NCI-H2196 treated with DMSO at 0.1 percent for 48 hours (cell line): Measurements from ENCODE around the gene DDX39B.
"Not testable (repeated sequence)": the region's sequence is repeated elsewhere in the genome, so short reads cannot be mapped to it uniquely, and the experiment has no call there.

Source experiments
- DNase-seq: peaks from one replicate; lab custom pipeline; 2025; ENCODE audit not compliant: unreplicated experiment; lab: John Stamatoyannopoulos, UW

The DDX39B gene

DNA sequence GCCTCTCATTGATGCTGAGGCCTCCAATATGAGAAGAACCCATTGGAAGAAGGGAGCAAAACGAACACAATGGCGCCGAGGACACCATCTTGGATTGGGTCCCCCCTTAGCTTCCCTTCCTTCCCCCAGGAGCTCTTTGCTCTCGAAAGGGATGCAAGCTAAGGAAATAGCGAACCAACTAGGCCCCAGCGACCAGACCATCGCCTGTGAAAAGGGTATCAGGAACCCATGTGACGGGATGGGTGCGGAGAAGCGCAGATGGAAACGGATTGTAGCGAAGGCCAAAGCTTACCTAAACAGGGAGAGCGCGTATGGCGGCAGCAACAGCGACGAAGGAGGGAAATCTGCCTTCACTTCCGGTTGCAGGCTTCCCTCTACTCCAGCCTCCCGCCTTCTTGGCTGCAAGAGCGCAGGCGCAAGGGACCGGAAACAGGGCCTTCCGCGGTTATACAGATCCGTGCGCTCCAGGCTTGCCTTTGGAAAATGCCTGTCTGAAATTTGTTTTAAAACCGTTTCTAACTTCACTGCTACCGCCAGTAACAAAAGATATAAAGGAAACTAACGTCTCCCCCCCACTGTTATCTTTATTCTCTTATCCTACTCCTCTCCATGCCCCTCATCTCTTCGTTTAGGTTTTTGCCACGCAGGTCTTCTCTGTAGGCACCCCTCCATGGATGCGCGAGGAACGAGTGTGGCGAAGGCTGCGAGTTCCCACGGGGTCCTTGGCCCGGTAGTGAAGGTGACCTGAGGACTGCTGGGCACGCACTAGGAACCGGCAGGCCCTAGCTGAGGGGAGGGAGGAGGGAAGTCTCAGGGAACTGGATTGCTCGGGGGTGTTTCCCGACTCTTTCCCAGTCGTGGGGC lies at the start of gene DDX39B:
DDX39B (minus strand) TSS at position 346 of the 864 bp plus-strand sequence. CDS start 1,471 bp downstream, outside the sequence.
- peak; percentile 95 for DNase-seq

DNA sequence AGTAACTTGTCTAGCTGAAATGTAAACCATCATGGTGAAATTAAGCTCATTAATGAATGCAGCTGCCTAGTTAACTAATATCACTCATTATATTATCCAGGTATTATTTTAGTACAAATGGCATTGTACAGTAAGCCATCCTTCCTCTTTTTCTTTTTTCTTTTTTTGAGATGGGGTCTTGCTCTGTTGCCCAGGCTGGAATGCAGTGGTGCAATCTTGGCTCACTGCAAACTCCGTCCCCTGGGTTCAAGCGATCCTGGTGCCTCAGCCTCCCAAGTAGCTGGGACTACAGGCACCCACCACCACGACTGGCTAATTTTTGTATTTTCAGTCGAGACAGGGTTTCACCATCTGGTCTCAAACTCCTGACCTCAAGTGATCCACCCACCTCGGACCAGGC lies 48.9 kb upstream of the DDX39B start:
- not testable (repeated sequence) for DNase-seq

DNA sequence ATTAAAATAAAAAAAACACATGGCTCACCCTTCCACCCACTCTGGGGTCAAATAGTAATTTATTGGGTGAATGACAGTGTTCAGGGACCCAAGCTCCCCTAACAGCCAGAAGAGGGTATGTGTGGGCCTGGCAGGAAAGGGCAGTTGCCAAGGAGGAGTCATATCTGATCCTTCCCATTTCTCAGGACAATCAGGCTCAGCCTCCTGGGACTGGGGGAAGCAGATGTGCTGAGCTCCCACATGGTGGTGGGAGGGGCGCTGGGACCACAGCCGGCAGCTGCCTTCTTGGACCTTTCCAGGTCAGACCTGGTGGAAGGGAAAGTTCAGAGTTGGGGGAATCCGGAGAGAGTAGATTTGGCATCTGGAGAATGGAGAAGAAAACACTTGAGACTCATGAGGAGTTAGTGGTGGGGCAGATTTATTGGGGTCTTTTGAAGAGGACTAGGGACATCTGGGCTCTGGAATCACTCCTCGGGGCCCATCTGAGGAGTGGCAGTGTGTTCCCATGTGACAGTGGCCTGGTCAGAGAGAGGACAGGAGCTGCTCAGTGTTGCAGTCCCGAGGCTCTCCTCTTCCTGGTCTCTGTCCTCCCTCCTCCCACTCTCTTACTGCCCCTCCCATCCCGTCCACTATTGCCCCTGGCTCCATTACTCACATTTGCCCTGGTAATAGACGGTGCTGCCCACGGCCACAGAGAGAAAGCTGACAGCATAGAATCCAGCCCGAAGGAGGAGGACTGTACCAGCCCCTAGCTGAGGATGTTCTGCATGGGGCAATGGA lies 47.3 kb upstream of the DDX39B start:
- no peak for DNase-seq

DNA sequence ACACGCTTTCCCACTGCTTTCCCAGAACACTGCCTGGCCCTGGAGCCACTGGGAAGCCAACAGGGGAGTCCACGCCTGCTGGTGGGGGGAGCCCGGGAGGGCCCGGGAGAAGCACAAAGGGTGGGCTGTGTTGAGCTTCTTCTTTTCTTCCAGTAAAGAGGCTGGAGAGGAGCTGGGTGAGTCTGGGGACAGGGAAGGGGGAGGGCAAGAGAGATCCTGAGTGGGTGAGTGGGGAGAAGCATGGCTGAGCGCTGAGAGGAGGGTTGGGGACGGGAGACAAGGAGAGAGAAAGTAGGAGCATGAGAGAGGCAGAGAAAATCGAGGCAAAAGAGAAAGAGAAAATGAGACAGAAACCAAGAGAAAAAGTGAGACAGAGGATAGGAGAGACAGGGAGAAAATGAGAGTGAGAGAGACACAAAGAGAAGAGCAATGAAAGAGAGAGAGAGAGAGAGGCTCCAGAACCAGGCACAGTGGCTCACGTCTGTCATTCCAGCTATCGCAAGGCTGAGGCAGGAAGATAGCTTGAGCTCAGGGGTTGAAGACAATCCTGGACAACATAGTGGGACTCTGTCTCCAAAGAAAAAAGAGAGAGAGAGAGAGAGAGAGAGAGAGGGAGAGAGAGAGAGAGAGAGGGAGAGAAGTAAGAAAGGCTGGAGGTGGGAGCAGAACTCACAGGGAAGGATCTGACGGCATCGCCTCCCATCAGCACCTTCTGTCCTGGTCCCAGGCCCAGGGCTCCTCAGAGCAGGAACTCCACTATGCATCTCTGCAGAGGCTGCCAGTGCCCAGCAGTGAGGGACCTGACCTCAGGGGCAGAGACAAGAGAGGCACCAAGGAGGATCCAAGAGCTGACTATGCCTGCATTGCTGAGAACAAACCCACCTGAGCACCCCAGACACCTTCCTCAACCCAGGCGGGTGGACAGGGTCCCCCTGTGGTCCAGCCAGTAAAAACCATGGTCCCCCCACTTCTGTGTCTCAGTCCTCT lies 46.3 kb upstream of the DDX39B start:
- DNase-seq = no peak

DNA sequence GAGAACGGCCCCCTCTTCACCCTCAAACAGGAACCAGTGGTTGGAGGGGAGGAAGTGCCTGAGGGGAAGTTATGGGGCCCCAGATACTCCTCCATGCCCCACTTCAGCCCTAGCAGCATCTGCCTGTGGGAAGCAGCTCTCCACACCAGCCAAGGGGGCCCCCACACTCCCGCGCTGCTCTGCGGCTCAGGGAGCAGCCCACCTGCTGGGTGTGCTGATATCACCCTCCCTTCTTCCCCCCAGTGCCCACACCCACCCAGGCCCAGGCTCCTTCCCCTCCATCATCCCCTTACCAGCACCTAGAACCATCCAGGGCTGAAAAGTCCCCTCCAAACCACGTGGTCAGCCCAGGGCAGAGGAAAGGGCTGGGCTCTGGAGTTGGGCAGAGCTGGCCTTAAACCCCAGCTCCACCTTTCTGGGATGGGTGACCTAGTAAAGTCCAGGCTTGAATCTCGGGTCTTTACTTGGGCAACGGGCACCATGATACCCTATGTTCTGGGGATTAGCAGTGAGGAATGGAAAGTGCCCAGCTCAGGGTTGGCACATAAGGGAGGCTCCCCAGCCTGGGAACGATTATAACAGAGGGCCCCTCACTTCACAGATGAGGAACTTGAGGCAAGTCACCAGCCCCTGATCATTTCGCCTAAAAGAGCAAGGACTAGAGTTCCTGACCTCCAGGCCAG lies 44.9 kb upstream of the DDX39B start:
- no peak for DNase-seq

DNA sequence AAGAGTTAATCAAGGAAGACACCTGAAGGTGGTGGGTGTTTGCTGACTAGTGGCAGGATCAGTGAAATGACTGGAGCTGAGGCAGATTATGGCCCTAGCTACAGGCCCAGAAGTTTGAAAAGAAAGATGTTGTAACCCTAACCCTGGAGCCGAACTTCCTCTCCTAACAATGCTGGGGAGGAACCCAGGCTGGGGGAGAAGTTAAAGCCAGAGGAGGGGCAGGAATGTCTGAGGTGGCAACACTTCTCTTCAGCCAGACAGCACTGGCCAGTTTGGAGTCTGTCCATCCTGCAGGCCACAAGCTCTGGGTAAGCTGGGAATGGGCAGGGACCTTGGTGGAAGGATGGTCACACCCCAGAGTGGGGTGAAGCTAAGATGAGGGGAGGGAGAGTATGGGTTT lies 44.2 kb upstream of the DDX39B start, which contains the start of gene LST1:
LST1 (plus strand) TSS at position 270 of the 400 bp plus-strand sequence. CDS start 1,023 bp downstream, outside the sequence.
- DNase-seq = no peak

DNA sequence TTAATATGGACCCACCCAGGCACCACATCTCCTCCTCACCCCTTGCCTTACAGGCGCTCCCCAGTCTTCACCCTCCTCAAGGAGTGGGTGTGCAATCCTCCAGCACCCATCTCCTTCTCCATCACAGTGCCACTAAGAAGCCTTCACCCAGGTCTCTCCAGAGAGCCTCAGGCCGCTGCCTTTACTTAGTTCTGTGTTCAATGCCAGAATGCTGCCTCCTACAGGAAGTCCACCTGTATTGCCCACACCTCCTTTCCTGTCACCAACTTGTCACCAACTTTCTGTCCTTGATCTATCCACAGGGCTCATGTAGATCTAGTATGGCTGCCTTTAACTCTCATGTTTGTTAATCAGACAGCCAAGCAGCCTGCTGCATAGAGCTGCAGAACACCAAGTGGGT lies 43.7 kb upstream of the DDX39B start:
- DNase-seq = no peak

DNA sequence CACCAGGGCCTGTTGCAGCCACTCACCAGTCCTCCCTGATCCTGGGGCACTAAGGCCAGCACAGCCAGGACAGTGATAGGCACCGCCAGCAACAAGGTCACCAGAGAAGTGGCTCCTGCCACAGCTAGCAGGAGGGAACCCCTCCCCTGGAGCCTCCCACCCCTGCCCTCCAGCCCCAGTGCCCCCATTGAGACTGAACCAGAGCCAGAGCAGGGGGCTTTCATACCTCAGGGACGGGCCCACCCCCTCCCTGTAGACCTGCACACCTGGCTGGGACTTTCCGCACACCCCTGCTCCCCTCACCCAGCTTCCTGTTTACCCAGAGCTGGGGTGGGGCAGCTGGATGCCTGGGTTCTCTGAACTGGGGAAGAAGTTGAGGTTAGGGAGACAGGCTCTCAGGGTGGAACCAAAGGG lies 40.4 kb upstream of the DDX39B start, which contains the start of gene LTB:
LTB (minus strand) TSS at position 195 of the 414 bp plus-strand sequence; CDS start at position 188, 7 bp downstream.
- no peak for DNase-seq

DNA sequence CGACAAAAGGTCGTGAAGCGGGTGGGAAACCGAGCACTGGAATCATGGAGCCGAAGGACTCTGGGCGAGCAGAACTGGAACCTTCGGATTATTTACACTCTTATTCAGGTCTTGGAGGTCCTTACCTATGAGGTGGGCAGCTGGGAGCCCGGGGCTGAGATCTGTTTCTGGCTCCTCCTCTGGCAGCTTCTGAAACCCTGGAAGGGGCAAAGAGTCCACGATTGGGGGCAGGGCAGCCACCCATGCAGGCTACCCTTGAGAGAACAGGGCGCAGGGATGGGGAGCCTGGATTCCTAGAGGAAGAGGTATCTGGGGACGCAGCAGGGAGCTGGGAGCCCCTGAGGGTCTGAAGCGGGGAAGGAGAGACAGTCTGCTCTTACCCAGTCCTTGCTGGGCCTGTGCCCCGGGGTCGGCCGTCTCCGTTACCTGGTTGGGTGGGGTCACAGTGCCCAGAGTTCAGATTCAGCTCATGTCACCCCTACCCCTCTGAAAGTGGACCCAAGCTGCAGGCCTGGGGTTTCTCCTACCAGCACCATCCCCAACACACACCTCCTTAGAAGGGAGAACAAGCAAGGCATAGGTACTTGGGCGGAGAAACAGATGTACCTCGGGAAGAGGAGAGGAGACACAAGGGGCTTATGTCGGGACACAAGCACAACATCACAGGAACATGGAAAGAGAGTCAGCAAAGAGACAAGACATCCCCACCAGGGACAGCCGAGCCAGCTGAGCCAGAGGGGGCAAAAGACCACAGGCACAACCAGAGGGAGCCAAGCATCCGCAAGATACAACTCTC lies 39.8 kb upstream of the DDX39B start:
- no peak for DNase-seq

DNA sequence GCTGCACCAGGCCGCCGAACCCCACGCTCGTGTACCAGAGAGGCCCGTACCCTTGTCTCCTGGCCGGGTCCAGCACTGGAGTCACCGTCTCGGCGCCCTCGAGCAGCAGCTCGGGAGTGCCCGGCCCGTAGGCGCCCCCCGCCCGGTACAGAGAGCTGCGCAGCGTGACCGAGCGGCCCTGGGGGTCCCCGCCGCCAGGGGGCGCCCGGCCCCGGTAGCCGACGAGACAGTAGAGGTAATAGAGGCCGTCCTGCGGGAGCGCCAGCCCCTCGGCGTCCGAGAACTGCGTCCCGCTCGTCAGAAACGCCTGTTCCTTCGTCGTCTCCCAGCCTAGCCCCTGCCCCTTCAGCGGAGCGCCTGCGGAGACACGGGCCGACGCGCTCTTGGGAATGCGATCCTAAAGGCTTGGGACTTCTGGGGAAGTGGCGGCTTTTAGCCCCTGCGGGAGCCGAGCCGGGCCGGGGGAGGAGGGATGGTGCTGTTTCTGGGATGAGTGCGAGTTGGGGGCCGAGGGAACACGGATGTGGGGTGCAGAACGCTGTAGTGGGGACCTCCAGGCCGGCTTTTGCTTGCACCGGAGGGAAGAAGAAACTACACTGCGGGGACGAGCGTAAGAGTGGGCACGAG lies 39.1 kb upstream of the DDX39B start:
- peak; percentile 66 for DNase-seq

DNA sequence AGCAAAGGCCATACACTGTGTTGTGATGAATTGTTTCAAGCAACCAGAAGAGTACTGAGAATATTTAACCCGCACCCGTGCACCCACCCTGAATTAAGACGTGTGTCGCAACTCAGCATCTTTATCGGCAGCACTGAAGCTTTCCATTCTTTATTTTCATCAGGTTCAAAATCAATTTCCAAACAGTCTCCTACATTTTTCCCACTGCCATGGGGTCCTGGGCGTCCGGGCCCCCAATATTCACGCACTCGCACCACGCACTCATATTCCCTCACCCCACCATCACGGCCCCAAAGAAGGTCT lies 38.6 kb upstream of the DDX39B start:
- no peak for DNase-seq

DNA sequence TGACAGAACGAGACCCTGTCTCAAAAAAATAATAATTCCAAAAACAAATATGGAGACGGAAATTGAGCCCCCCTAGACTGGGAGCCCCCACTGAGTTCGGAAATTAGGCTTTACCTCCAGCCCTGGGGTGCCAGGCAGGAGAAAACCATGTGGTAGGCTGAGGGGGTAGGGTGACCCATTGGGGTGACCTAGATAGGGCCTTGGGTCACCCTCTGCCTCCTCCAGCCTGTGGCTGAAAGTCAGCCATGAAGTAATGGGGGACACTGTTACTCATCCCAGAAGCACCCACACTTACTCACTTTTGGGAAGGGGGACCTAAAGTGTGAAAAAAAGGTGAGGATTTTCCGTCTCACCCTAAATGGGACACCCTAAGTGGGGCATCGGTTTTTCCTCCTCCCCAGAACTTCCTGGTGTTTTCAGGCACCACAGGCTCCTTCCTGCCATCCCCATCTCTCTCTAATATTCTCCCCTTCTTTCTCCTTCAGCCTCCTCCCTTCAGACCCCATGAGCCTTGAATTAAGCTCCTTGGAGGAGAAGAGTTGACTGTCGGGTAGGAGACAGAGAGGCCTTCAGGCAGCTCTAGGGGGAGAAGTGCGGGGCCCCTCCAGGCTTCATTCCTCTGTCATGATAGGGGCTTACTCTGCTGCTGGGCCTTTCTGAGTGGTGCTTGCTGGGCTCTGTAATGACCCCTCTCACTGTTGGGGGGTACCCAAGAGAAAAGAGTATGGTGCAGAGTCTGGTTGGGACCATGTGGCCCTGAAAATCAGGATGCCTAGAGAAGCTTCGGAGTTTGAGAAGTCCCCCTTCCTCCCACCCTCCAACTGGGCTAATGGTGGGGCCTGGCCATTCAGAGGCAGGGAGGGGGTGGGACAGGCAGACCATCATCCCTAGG lies 38.0 kb upstream of the DDX39B start:
- DNase-seq = no peak

DNA sequence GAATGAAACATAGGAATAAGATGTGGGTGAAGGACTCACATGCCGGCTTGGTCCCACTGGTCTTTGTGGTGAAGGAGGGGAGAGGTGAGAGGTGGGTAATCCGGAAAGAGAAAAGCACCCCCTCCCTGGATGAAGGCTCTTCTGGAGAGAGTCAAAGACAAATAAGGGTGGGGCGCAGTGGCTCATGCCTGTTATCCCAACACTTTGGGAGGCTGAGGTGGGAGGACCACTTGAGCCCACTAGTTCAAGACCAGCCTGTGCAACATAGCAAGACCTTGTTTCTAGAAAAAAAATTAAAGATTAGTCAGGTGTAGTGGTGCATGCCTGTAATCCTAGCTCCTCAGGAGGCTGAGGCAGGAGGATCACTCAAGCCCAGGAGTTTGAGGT lies 37.3 kb upstream of the DDX39B start:
- no peak for DNase-seq

DNA sequence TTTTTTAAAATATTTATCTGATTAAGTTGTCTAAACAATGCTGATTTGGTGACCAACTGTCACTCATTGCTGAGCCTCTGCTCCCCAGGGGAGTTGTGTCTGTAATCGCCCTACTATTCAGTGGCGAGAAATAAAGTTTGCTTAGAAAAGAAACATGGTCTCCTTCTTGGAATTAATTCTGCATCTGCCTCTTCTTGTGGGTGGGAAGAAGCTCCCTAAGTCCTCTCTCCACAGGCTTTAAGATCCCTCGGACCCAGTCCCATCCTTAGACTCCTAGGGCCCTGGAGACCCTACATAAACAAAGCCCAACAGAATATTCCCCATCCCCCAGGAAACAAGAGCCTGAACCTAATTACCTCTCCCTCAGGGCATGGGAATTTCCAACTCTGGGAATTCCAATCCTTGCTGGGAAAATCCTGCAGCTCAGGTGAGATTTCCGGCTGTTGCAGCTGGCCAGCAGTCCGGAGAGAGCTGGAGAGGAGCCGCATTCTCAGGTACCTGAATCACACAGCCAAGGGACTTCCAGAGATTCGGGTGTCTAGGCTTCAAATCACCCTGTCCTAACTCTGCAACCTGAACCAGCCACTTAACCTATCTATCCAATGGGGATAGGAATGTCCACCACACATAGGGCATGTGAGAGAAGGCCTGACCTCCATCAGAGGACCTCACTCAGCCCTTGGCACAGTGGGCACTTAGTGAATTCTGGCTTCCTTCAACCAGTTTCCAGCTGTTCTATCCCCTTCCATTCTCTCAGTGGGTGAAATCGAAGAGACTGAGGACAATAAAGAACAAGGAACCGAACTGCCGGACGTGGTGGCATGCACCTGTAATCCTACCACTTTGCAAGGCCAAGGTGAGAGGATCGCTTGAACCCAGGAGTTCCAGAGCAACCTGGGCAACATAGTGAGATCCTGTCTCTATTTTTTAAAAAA lies 36.6 kb upstream of the DDX39B start:
- DNase-seq = no peak

DNA sequence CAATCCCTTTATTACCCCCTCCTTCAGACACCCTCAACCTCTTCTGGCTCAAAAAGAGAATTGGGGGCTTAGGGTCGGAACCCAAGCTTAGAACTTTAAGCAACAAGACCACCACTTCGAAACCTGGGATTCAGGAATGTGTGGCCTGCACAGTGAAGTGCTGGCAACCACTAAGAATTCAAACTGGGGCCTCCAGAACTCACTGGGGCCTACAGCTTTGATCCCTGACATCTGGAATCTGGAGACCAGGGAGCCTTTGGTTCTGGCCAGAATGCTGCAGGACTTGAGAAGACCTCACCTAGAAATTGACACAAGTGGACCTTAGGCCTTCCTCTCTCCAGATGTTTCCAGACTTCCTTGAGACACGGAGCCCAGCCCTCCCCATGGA lies 35.8 kb upstream of the DDX39B start:
- DNase-seq = no peak

DNA sequence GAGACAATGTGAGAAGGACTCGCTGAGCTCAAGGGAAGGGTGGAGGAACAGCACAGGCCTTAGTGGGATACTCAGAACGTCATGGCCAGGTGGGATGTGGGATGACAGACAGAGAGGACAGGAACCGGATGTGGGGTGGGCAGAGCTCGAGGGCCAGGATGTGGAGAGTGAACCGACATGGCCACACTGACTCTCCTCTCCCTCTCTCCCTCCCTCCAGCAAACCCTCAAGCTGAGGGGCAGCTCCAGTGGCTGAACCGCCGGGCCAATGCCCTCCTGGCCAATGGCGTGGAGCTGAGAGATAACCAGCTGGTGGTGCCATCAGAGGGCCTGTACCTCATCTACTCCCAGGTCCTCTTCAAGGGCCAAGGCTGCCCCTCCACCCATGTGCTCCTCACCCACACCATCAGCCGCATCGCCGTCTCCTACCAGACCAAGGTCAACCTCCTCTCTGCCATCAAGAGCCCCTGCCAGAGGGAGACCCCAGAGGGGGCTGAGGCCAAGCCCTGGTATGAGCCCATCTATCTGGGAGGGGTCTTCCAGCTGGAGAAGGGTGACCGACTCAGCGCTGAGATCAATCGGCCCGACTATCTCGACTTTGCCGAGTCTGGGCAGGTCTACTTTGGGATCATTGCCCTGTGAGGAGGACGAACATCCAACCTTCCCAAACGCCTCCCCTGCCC lies 35.2 kb upstream of the DDX39B start:
- no peak for DNase-seq
